Ovary (tissue), 3 donors: ENCODE measurements around the gene KRT32.

ENCODE experiments used
- CTCF ChIP-seq, 3 donors: fragments of 450-650 bp in 2 of 3; fragments of 200-600 bp in 1 of 3; IDR thresholded peaks; one replicate each; pipeline versions ENCODE4 v1.5.1 to v1.8.0; 2016 to 2022; ENCODE audit warnings: antibody characterized with exemption in 3 of 3, mild to moderate bottlenecking in 1 of 3
- POLR2A ChIP-seq: fragments of 450-650 bp; IDR thresholded peaks from one replicate; pipeline ENCODE4 v1.6.1; 2017; ENCODE audit warnings: antibody characterized with exemption, mild to moderate bottlenecking, moderate library complexity
- donor health status: DM: no; HTN: no; CAD: no.

GRCh38 chr17:41416479-41416878 is 50.7 kb downstream of the KRT32 start:
- TF ChIP-seq CTCF (IDR thresholded peaks at IDR 0.05), result no peak
- TF ChIP-seq POLR2A, result no peak
